Activated gamma-delta T cell (primary cell): Measurements from ENCODE around the gene NGEF.
"Not testable (repeated sequence)": the region's sequence is repeated elsewhere in the genome, so short reads cannot be mapped to it uniquely, and the experiment has no call there.

Source experiments
- DNase-seq: peaks from one replicate; lab custom pipeline; 2025; lab: John Stamatoyannopoulos, UW

The NGEF gene

DNA sequence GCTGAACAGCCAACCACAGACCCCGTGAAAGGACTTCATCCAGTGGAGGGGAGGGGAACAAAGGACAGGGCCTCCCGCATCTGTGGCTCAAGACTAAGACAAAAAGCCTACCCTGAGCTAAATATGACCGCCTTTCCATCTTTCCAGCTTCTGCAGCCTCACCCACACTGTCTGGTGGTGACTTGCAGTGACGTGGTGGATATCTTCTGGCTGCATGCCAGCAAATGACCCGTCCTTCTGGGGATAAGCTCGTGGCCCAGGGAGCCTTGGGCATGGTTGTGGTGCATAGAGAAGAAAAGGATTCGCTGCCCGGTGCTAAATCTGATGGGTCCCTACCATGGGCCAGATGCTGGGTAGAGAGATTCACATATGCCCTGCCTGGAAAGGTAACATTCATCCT is 8.7 kb upstream of the NGEF start:
- DNase-seq: no peak

DNA sequence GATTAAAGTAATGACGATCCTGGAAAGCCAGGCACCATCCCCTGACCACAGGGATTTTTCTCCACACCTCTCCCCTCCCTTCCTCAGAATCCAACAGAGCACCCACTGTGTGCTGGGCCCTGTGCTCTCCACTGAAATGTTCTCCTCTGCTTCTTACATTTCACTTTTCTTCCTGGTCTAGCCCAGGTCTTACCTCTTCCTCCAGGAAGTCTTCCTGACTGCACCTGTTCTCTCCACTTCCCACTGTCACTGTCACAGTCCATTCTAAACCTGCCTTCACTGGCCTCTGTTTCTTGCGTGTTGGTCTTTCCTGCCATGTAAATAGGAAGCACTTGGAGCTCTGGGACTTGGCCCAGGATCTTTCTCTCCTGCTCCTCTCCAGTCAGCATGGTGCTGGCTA is 7.4 kb upstream of the NGEF start:
- DNase-seq: no peak

DNA sequence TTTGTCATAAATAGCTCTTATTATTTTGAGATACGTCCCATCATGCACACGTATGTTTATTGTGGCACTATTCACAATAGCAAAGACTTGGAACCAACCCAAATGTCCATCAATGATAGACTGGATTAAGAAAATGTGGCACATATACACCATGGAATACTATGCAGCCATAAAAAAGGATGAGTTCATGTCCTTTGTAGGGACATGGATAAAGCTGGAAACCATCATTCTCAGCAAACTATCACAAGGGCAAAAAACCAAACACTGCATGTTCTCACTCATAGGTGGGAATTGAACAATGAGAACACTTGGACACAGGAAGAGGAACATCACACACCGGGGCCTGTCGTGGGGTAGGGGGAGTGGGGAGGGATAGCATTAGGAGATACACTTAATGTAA is 6.6 kb upstream of the NGEF start:
- DNase-seq: not testable (repeated sequence)

DNA sequence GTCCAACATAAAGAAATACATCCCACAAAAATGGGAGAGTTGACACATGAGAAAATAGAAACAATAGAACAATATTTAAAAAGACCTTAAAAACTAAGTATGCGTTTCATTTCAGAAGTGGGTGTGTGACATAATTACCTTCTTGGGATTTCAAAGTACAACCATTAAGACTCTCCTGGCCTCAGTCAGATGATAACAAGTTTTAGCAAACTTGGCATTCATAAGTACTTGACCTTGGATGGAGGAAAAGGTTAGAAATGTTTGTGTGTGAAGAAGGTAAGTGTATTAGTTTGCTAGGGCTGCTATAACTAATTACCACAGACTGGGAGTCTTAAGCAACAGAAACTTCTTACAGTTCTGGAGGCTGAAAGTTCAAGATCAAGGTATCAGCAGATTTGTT is 4.9 kb upstream of the NGEF start:
- DNase-seq: no peak

GRCh38 chr2:233015019-233015645 is 2.1 kb upstream of the NGEF start:
- DNase-seq: no peak

DNA sequence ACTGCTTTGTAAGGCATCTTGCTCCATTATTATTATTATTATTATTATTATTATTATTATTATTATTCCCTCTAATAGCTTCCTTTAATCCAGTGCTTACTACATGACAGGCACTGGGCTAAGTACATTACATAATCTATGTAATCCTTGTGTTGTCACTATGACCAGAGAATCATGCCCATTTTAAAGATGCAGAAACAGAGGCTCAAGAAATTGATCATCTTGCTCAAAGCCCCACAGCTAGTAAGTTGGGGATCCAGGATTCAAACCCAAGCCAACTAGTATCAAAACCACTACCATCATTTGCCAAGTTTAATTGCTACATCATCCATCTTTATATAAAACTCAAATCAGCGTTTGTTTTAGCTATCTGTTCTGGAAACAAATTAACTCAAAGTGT is 594 bp upstream of the NGEF start:
- DNase-seq: no peak

DNA sequence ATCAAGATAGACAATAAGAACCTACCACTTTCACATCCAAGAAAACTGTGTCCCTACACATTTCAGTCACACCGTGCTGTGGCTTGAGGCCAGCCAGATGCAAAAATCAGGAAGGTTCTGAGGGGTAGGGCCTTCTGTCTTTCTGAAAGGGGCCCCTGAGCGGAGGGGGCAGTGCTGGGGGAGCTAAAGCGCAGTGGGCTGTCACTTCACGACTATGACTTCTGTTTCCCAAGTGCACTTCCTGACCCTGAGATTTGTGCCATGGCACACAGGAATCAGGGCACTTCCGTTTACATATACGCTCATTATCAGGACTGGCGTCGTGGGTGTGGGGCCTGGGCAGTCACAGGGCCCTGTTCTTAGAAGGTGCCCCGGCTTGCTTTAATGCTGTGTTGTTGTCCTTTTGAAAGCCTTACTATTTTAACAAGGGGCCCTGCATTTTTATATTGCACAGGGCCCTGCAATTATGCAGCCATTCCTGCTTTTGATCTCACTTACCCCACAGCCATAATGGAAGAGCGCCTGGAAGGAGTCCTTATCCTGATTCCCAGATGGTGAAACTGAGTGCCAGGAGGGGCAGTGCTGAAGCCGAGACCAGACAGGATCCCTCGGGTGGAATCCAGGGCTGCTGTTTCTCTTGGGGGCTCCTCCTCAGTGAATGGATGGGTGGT is 620 bp downstream of the NGEF start:
- no peak for DNase-seq

DNA sequence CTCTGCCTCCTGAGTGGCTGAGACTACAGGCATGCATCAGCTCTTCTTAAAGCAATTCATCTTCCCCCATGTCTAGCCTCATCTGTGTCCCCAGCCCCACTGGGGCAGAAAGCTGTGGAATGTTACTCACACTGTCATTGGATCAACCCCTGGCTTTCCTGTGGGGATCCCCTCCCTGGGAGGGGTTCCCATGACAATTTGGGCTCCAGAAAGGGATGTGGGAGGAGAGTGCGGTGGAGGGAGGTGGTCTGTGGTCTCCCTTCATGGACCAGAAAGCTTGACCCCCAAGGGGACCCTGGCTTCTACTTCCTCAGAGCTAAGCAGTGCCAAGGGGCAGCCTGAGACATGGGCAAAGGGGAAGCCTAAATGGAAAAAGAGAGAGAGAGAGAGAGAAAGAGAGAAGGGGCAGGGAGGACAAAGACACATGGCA is 1.3 kb downstream of the NGEF start:
- DNase-seq: no peak

DNA sequence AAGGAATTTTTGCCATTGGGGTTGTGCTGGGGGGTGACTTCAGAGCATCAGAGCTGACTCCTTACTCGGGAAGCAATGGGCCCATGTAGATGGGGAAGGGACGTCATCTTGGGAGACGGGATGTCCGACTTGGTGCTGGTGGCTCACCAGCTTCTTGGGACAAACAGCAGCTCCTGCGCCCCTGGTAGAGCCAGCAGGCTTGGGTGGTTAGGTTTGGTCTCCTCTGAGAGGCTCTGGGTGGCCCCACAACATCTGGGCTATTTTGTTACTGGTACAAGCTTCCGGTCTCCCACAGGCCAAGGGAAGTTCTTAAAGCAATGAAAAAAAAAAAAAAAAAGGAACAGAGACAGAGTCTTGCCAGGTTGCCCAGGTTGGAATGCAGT is 1.8 kb downstream of the NGEF start:
- DNase-seq: no peak

DNA sequence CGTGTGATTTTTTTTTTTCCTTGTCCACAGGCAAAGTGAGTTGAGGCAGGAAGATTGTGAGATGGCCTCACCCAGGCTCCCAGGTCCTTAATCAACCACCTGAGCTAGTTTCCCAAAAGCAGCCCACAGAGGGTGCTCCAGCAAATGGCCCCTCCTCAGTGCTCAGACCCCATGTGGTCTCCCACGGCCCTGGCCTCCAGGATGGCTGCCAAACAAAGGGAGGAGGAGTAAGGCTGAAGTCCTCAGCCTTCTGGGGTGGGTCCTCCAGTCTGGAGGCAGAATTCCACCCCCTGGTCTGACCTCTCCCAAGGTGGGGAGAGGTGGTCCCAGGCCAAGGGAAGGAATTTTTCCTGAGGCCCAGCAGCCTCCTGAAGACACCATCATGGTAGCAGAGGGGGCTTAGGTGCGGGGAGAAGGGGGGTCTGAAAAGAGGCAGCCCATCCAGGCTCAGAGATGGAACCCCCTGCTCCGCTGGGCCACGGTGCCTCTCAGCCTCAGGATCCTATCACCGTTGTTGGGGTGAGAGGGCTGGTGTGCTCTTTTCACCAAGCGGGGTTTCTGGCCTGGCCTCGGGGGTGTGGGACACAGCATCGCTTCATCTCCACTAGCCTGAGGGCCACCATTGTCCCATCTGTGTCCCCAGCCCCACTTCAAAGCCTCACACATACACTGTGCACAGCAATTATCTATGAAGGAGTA is 2.3 kb downstream of the NGEF start:
- DNase-seq: no peak

GRCh38 chr2:233009661-233010060 is 3.4 kb downstream of the NGEF start:
- DNase-seq: no peak

DNA sequence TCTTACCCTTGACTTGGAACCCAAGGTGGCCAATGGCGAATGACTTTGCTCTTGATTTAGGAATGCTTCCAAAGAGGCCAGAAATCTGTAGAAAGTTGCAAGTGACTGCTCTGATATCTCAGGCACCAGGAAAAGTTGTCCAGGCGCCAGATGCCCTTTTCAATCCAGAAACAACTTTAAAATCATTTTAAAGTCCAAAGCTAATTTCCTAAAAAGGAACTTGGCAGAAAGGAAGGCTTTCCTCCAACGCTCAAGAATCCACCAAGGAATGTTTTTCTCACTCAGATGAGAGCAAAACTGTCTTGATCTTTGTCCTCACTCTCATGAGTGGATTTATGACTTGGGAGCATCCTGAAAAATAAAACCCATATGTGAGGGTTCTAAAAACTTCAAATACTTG is 5.3 kb downstream of the NGEF start:
- no peak for DNase-seq

DNA sequence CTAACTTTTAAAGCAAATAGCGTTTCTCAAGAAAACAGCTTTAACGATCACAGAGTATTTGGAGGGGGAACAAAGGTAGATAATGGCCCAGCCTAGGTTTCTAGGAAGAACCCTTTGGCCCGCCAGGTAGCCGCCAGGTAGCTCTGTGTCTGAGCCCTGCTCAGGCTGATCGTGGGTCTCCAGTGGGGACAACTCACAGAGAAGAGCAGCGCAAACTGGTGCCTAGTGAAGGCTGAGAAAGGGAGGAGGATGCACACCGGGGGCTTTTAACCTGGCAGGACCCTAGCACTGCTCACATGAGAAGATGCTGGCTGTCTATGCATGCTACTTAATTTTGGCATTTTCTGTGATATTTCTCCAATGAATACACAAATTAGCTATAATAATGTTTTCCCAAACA is 5.8 kb downstream of the NGEF start:
- DNase-seq: no peak

GRCh38 chr2:233006648-233007047 is 6.4 kb downstream of the NGEF start:
- DNase-seq: no peak

DNA sequence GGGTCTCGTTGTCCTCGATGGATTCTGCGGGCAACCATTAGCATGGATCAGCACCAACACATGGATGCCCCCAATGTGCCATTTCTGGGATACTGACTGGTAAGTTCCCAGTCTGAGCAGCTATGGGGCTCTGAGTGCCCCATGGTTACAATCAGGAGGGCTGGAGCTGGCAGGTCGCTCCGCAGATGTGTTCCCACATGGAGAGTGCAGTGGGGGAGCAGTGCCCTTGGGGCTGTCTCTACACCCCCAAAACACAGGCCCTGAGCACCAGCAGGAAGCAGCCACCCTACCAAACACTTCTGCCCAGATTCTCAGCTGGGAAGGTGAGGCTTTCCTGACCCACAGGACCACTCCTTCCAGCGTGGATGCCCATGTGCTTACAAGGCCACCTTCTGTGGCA is 8.0 kb downstream of the NGEF start:
- no peak for DNase-seq

- no peak for DNase-seq
These were observed 9.1 kb downstream of the NGEF start for GRCh38 chr2:233003658-233004555.

DNA sequence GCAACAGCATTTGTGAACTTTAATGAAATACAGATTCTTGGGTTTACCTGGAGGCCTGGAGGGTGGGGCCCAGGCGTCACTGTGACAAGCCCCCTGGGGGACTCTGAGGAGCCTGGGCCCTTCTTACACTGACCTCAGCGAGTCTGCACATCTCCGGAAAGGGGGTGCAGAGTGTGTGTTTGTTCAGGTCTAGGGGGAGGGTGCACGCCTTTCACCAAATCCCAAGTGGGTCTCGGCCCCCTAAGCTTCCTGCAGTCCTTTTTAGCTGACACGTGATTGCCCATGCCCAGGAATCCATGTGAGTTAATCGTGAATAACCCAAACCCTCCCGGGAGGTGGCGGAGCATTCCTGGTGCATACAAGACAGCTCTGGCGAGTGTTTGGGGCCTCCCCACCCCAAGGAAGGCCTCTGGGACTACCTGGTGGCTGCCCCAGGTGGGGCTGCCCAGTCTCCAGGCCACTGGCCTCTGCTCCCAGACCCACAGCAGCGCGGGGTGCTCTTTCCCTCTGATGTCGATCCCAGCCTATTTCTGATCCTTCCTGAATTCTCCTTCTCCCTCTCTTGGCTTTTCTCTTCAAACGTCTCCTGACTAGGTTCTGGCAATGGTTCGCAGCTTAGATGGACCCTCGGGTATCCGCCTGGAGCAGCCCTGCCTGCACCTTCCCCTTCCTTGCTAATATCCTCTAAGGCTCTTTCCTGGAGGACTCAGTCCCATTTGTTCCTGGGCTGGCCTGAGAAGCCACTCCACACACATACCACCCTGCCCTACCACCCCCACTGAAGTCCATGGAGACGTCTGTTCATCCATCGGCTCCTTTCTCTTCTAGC is 10.0 kb downstream of the NGEF start:
- no peak for DNase-seq

GRCh38 chr2:233000886-233001750 is 11.9 kb downstream of the NGEF start:
- DNase-seq: no peak

DNA sequence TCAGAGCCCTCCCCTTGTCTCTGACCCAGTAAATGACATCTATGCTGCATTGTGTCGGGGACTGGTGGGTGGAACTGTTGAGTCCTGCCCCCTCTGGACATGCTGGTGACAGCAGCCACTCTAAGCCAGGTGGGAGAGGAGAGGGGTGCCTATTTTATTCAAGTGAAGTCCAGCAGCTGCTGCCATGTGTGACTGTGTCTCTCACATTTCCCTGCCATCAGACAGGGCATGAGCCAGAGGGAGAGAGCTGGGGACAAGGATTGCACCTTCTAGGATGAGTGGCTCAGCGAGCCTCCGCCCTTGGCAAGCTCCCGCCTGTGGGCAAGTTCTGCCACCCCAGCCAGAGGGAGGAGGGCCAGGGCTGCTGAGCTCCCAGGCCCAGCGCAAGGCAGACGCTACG is 13.7 kb downstream of the NGEF start:
- no peak for DNase-seq

- DNase-seq: no peak
These were observed 14.4 kb downstream of the NGEF start for GRCh38 chr2:232998666-232998985.
